Lung microvascular endothelial cell (primary cell): ENCODE data around the gene LINGO4. TPM values are rescaled to one million over a fixed set of nuclear protein-coding genes. Genes with fewer than 3 reads are reported as not detected.

Source experiments
- DNase-seq, 2 donors: peaks; one replicate each; pipeline versions ENCODE4 v3.0.0 to v3.0.0-alpha.2; 2010; ENCODE audit warnings: low read depth in 2 of 2
- total RNA-seq: library from RNA; depleted of rRNA; stranded (reverse); fragments of >200 nt; gene quantifications from 2 replicates; pipeline ENCODE4 v1.2.1, GENCODE V29; 2014

LINGO4 gene
- total RNA-seq, 1 donor from 2014 or later, result not detected

DNA sequence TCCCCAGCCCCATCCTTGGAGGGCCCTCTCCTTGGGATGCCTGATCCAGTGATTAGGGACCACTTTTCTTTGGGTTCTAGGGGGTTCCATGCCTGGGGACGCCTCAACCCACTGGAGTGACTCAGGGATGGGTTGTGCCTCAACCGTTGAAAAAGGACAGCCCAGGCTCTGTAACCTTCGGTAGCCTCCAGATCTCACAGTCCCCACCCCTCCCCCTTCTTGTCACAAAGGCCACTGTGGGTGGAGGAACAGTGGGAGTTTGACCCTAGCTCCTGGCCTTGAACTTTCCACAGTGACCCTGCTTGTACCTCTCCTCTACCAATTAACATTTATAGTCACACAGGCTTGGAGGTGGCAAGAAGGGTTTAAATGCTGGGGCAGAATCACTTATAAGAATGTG lies 29.0 kb upstream of the LINGO4 start:
- DNase-seq, result no peak

DNA sequence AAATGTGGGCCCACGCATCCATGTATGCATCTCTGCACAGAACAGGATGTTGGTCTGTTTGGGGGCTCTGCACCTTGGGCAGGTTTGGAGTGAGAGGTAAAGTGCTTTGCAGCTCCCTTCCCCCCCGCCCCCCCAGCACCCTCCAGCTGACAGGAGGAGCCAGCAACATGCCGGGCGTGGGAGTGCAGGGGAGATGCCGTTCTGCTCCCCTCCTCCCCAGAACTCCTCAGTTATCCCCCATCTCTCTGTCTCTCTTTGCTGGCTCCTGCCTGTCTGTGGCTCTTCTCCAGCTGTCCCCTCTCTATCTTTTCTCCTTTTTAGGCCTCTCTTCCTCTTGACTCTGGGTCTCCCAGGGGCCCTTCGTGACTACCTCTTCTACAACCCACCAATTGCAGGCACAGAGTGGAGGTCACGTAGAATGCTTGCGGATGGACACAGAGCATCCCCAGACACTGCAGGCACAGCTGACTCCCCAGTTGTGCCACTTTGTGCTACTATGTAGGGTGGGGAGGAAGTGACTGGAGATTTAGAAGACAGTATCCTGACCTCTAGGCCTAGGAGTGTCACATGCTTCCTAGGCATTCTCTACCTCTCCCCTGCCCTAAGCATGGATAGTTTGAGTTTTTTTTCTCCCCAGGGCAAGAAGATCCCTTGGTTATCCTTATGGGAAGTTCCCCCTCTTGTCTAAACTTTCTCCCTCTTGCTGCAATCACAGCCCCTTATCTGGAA lies 28.1 kb upstream of the LINGO4 start:
- DNase-seq, result no peak

DNA sequence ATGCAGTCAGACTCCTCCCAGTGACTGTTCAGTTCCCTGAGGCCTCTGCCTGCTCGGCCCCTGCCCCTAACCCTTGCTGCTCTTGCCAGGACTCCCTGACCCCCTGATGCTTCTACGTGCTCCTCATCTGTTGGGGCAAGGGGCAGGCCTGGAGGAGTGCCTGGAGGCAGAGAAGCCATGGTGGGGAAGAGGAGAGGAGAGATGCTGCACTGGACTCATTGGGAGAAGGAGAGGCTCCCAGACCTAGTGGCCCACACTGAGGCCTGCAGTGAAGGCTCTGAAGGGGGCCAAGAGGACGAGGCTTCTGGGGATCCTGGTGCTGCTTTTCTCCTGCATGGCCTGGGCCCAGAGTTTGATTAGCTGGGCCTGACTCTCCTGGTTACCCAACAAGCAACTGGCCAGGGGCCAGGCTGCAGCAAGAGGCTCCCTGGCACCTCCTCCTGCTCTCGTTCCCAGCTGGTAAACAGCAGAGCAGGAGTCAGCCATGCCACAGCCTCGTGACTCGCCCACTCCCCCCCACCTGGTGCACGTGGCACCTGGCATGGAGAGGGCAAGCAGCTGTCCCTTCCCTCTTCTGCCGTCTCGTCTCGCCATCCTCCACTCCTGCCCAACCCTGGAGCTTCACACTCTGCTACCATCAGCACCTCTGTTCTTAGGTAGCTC lies 27.2 kb upstream of the LINGO4 start:
- DNase-seq, result no peak

DNA sequence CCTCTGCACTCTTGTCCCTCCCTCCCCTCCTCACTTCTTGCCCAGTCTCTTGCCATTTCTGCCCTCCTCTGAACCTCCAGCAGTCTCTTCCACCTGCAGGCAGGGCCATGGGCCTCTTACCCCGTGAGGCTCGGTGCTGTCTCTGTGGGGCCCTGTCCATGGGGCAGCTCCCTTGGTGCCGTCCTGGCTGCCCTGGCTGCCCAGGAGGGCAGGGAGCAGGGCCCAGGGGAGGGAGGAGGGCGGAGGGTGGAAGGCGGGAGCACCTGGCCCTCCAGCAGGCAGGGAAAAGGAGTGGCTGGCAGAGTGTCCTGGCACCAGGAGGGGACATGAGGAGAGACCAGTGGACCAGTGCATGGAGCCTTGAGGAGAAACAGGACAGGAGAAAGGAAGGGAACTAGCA lies 26.4 kb upstream of the LINGO4 start, which contains the start of gene RORC:
Gene RORC, minus strand, starts transcription at position 198 of the 400 bp plus-strand sequence. Its CDS starts 38 bp downstream, at position 160.
- no peak for DNase-seq

DNA sequence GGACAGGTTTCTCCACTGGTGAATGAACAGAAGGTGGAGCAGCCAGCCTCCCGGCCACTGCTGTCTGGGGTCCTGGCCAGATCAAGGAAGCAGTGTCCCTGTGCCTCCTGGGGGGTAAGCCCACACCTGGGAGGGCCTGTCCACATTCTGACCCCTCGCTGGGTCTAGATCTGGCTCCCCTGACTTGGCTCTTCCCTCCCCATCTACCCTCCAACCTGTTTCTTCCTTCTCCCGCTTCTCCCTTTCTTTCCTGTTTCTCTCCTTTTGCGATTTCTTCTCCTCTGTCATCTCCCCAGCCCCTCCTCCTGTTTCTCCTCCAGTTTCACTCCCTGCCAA lies 26.0 kb upstream of the LINGO4 start:
- no peak for DNase-seq

DNA sequence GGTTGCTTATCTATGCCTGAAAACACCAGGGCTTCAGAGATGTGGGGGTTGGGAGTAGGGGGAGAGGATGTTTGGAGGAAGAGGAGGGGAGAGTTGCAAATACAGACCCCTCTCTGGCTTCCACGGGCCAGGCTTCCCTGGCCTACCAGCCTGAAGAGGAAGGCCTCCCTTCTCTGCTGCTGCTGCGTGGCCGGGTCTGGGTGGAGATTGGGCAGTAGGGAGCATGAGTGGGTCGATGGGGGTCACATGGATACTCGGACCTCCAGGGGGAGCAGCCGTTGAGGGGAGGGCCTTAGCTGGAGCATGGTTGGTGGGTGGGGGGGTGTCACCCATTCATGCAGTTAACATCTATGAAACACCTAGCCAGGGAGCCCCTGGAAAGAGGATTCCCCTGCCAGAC lies 24.8 kb upstream of the LINGO4 start:
- DNase-seq, result no peak

DNA sequence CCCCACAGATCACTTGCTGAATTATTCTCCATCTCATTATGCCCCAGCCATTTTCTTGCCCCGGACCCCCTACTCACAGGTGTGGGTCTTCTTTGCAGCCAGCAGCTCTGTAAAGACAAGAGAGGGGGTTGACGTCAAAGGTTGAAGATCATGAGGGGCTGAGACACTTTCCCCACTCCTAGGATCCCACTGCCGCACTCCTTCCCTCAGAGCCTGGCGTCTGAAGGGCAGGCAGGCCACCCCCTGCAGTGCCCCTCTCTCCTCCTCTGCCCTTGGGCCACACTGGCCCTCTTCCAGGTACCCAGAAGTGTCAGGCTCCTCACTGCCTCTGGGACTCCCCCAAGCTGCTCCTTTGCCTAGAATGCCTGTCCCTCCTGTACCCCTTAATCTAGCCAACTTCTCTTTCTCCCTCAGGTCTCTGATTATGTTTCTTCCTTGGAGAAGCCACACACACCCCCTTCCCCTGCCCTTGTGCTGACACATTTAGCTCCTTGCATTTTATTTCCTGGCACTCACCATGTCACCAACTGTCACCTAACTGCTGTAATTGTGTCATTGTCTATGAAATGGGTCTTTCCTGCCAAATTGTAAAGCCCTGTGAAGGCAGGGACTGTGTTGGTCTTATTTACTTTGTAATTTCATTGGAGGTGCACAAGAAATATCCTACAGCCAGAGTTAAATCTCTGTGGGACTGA lies 24.3 kb upstream of the LINGO4 start:
- DNase-seq, result no peak

DNA sequence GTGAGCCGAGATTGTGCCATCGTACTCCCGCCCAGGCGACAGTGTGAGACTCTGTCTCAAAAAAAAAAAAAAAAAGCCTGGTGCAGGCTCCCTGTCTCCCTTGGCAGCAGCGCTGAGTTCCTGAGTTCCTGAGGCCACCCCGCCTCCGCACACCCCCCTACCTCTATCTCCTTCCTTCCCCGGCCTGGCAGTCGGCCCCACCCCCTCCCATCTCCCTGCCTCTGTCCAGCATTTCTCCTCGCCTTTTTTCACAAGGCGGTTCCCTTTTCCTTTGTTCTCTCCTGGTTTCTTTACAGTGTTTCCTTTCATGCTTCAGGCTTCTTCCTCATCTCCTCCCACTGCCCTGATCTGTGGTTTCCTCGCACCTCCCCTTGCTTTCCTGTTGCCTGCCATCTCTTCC lies 23.7 kb upstream of the LINGO4 start:
- peak in 1 of 2 donors; percentile 42 for DNase-seq

DNA sequence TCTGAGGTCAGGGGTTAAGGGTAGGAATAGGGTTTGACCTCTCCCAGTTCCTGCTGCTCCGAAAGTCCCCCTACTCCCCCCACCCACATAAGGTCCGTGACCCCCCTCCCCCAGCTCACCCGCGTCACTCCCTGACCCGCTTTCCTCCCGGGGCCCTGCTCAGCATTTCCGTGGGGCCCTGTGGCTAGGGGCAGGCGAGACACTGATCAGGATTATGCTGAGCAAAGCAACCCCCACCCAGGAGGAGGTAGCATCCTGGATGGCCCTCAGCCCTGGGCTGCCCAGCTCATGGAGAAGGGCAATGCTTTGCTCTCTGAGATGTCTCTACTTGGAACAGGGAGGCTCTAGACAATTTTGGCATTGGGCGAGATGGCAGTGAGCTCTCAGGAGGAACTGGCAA lies 22.6 kb upstream of the LINGO4 start:
- DNase-seq, result no peak

DNA sequence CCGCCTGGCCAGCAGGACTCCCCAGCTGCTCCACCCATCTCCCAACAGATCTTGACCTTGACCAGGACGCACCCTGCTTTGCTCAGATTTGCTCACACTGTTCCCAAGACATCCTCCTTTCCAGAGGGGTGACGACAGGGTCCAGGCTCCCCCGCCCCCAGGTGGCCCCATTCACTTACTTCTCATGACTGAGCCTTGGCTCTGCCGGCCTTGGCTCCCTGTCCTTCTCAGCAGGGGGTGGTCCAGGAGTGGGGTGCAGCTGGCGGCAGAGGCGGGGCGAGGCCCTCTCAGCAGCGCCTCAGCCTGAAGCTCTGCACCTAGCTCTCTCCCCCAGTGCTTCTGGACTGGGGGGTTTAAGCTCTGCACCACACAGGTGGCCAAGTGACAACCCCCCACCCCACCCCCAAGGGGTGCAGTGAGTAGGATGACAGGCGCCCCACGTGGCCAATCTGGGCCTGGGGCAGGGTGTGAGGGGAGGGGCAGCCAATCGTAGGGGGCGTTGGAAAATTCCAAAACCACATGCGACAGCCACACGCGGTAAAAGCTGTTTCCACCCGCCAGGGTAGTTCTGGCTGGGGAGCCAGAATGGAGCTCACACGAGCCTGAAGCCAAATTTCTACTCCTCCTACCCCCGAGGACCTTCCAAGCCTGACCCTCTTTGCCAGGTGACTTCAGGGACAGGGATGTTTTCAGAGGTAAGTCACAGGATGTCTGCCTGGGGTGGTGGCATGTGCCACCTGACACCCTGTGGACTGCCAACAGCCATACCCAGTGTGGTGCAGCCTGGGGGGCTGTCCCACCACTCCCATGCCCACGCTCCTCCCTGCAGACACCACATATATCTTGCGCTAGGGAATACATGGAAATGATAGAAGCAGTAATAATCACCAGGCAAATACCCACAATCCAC lies 20.8 kb upstream of the LINGO4 start:
- DNase-seq, result no peak

DNA sequence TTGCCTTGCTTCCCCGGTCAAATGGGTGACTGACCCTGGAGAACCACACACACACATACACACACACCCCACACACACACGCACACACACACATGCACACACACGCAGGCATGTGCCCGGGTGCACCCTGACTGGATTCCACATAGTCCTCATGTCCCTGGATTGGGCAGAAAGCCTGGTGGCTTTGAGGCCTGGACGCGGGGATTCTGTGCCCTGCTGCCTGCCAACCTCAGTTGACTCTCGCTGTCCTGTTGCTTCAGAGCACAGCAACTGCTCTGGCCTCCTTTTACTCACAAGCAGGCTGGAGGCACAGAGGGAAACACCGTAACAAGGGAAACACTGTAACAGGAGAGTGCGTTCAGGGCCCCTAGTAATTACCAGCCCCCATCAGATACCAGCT lies 20.0 kb upstream of the LINGO4 start:
- no peak for DNase-seq

DNA sequence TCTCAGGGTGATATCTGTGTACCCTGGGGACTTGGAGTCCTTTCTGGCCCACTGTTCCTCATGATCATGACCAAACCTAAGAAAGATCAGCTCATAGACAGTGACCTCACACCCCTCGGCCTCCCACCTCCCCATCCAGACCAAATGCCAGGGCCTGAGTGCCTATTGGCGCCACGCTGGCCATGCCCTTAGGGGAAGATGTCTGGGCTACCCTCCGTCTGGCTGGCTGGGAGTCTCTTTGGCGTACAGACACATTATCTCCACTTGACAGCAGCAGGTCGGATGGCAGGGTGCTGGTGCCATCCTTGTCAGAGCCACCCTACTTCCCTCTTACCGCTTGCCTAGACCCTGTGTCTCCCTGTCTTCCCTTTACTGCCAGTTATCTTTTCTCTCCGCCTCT lies 18.0 kb upstream of the LINGO4 start:
- no peak for DNase-seq

DNA sequence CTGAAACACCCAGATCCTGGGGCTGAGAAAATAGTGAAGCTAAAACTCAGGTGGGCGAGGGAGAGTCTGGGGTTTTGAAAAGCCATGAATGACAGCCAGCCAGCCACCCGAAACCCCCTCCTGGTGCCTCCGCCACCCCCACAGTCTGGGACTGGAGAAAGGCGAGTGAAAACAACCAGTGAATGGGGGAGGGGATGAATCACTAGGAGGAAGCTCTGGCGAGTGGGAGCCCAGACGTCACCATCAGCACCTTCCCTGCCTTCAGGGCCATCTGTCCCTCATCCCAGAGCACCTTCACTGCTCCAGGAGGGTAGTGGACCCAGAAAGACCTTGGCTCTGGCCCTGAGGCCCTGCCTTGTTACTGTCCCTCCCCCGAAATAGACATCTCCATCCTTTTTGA lies 17.2 kb upstream of the LINGO4 start:
- DNase-seq, result no peak

DNA sequence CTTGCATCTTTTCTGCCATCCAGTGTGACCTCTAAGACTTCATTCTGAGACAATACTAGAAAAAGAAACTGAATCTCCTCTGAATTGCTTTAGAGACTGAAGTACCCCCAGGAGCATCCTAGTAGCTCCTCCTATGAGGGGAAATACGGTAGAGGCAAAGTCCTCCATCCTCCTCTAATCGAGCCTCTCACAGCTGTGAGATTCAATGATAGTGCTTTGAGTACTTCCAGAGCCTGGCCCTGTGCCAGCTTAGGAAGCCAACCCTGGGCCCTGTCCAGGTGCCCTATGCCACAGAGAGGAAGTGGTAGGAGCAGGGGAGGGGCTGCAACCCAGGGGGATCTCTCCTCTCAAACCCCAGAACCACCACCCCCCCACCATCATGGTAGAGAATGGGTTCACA lies 15.7 kb upstream of the LINGO4 start:
- no peak for DNase-seq

DNA sequence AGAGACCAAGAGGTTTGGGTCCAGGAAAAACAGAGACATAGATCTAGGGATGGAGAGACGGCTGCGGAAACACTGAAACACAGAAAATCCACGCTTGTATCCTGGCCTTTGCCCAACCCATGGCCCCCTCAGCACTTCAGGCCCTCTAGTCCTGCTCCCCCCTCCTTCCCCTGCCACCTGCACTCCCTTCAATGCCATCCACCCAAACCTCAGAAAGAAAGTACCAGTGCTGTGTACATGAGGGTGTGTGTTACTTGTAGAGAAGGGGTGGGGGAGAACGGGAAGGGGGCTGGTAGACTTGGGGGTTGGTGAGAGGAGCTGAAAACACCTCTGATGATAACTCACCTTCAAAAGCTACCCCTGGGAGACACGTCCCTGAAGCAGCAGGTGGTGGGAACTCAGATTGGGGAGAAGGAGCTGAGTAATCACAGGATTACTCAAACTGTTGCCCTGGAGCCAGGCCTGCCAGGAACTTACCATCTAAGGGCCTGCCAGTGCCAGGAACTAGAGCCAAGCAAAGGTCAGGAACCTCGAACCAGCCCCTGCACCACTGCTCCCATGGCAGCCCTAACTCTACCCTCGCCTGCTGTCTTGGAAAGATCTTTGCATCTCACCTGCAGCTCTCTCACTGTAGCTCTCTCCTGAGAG lies 14.9 kb upstream of the LINGO4 start:
- DNase-seq, result no peak

DNA sequence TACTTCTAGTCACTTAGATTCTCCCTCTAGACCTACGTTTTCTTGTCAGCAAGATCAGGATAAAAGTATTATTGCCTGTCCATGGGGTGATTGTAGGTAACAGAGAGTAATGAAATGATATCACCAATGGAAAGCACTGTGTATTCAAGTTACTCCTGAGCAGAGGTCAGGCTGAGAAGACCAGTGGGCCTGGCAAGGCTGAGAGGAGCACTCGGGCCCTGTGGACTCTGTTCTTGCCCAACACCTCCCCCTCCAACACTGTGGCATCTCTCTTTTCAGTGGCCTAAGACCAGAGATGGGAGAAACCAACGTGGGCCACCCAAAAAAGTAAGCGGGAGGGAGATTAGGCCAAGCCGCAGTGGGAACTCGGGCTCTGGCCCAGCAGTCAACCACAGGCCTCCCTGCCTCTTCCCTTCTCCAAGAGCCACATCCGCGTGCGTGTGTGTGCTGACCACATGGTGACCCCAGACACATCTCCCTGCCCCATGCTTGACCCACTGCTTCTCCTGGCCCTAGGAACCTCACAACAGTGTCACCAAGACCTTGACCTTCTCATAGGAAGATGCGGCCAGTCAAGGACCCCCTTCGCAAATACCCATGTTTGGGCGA lies 14.1 kb upstream of the LINGO4 start:
- no peak for DNase-seq

DNA sequence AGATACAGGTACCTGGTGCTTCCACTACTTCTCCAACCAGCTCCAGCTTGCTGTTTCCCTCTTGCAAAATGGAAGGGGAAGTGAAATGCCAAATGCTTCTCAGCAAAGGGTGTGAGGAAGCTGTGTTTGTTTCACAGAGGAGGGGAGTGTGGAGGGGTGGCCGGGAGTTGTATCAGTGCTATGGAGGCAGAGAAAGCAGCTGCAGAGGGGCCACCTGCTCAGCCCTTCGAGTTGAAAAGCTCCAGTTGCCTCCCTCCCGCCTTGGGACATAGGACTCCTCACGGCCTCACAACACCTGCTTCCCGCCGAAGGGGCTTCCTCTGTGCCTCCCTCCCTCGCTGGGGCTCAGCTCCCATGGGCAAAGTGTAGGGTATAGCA lies 12.1 kb upstream of the LINGO4 start:
- no peak for DNase-seq

DNA sequence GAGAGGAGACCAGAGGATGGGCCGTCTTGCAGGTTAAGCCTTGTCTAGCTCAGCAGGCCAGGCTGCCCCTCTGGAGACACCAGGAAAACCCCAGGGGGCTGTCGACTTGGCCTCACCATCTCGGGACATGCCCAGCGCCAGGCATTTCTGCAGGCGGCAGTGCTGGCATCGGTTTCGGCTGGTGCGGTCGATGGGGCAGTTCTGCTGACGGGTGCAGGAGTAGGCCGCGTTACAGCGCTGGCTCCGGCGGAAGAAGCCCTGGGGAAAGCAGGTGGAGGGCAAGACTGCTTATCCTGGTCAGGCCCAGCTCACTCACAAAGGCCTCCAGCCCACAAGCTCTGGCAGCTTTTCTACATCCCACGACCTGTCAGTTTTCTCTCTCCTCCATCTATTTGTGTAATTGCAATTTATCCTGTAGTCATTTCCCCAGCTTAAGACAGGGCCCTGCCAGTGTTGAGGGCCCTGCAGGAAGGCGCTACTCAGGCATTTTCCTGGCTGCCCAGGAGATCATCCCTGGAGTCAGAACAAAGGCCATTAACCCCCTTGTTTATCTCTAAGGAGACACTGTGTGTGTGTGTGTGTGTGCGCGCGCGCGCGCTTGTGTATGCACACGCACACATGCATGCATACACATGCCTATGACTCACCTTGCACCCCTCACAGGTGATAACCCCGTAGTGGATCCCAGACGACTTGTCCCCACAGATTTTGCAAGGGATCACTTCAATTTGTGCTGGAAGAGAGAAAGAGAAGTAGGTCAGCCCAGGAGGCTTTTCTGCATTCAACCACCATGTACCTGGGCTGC lies 11.5 kb upstream of the LINGO4 start:
- DNase-seq, result no peak

DNA sequence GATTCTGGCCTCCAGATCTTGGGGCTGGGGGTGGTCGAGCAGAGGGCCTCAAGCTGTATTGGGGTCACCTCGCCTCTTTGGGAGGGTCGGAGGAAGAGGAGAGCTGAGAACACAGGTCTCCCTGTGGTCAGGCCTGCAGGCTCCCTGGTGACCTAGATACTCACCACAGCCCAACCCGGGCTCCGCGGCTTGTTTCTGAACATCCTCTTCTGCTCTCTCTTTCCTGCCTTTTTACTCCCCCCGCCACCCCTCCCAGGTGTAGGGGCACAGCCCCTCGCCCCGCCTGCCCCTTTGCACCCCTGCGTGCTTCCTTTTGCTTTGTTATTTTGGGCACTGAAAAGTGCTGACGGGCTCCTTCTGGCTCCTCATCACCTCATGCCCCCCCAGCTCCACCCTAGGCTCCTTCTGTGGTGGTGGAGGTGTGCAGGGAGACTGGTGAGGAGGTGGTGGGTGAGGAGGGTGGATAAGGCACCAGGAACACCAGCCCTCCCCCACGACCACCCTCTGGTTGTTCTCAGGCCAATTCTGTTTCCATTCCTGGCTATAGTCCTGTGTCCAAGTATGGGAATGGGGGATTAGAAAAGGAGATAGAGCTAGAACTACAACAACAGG lies 10.6 kb upstream of the LINGO4 start:
- no peak for DNase-seq
